Measurements from ENCODE around the gene ZBED1. TPM values are rescaled to one million over a fixed set of nuclear protein-coding genes. Genes with fewer than 3 reads are reported as not detected.

Gene ZBED1
- total and polyA plus RNA-seq, 2 donors (not counting 3 experiments of a cell fraction or from before 2014, with no cell fraction given), result 24.6 to 46.5 TPM

DNA sequence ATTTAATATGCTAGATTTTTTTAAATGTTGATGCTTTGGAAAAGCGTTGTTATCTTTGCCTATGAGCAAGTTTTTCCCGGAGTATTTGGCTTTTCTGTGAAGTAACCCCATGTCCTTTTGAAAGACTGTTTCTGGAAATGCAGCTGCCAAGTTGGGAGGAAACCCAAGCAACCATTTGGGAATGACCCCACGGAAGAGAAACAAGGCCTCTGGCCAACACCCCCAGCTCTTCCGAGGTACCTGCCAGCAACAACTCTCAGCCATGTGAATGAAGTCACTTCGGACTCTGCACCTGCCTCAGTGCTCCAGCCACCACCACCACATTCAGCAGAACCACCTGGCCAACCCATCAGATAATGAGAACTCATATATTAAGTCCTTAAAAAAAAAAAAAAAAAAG lies 36.2 kb upstream of the ZBED1 start:
- Histone ChIP-seq H3K36me3 (ENCODE audit: control insufficient read depth in 2 of 2, extremely low read depth in 1 of 2, insufficient read depth in 2 of 2, low read length in 2 of 2) (no peaks in the 10 kb centered on the region), H3K4me2 (ENCODE audit: insufficient read depth, low read length) (no peak overlapping the region), H2AFZ (ENCODE audit: low read depth, low read length) (no peak overlapping the region), H3K9ac (replicated peaks; ENCODE audit: extremely low read depth, insufficient read depth, low read length) (no peak overlapping the region), H4K20me1 (replicated peaks; ENCODE audit: control insufficient read depth, extremely low read depth, insufficient read depth, low read length) (no peaks in the 10 kb centered on the region), H3K9me3 (replicated peaks; ENCODE audit: control insufficient read depth, insufficient read depth, low read length) (no peaks in the 10 kb centered on the region), H3K27me3 (ENCODE audit: control insufficient read depth in 2 of 2, insufficient read depth in 2 of 2, low read length in 2 of 2) (no peaks in the 10 kb centered on the region), H3K9me1 (replicated peaks; ENCODE audit: control insufficient read depth, extremely low read depth, insufficient read depth, low read length) (no peaks in the 10 kb centered on the region), H3K4me1 (ENCODE audit: control insufficient read depth, extremely low read depth, insufficient read depth, low read length) (no peaks in the 10 kb centered on the region), H3K79me2 (ENCODE audit: control insufficient read depth, insufficient read depth, low read length) (no peaks in the 10 kb centered on the region), H3K4me3 (replicated peaks in 1 of 3; ENCODE audit: insufficient read depth in 1 of 3, low read depth in 1 of 3, low read length in 3 of 3) (no peak overlapping the region), H3K27ac (ENCODE audit: insufficient read depth, low read depth, low read length) (no peak overlapping the region)
- TF ChIP-seq JUN (IDR thresholded peaks at IDR 0.05; ENCODE audit: borderline replicate concordance, insufficient read depth, insufficient read length, low read depth) (no peak), MYC (IDR thresholded peaks at IDR 0.05; ENCODE audit: low read depth, low read length) (no peak), FOS (IDR thresholded peaks at IDR 0.05; ENCODE audit: borderline replicate concordance, insufficient read depth, low read length) (no peak), GATA2 (IDR thresholded peaks at IDR 0.05; ENCODE audit: insufficient read depth, insufficient read length, low read depth, low read length) (no peak), POLR2A (IDR thresholded peaks at IDR 0.05; ENCODE audit: low read depth, low read length) (no peak), EZH2 (IDR thresholded peaks at IDR 0.05; ENCODE audit: borderline replicate concordance, low read depth, low read length, severe bottlenecking) (no peak), POLR2AphosphoS5 (IDR thresholded peaks at IDR 0.05; ENCODE audit: insufficient read depth, low read depth, low read length) (no peak)
- TF ChIP-seq, protein P1, sequence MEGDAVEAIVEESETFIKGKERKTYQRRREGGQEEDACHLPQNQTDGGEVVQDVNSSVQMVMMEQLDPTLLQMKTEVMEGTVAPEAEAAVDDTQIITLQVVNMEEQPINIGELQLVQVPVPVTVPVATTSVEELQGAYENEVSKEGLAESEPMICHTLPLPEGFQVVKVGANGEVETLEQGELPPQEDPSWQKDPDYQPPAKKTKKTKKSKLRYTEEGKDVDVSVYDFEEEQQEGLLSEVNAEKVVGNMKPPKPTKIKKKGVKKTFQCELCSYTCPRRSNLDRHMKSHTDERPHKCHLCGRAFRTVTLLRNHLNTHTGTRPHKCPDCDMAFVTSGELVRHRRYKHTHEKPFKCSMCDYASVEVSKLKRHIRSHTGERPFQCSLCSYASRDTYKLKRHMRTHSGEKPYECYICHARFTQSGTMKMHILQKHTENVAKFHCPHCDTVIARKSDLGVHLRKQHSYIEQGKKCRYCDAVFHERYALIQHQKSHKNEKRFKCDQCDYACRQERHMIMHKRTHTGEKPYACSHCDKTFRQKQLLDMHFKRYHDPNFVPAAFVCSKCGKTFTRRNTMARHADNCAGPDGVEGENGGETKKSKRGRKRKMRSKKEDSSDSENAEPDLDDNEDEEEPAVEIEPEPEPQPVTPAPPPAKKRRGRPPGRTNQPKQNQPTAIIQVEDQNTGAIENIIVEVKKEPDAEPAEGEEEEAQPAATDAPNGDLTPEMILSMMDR (IDR thresholded peaks at IDR 0.05; ENCODE audit: extremely low read depth in 1 of 2, insufficient read depth in 1 of 2, low read depth in 1 of 2, low read length in 2 of 2), result no peak
- TF ChIP-seq, protein P2, sequence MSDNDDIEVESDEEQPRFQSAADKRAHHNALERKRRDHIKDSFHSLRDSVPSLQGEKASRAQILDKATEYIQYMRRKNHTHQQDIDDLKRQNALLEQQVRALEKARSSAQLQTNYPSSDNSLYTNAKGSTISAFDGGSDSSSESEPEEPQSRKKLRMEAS (IDR thresholded peaks at IDR 0.05; ENCODE audit: insufficient read depth, insufficient read length), result no peak
- ChIA-PET POLR2A (no interaction called here), CTCF (no interaction called here)
- BruUV-seq (replicated peaks), result no TSS peak
- FAIRE-seq (no peak), DNase-seq (ENCODE audit: low read depth, low spot score) (no peak)
- dilution Hi-C loops (cut with MboI; ENCODE audit: extremely low pct_ligation_motif_present, low sequenced_read_pairs), result no loop called here
- intact Hi-C loops (cut with micrococcal nuclease), result no loop called here

Data from endothelial cell of umbilical vein (primary cell).